ENCODE measurements around the gene SLC51B.
"Not testable (repeated sequence)": the region's sequence is repeated elsewhere in the genome, so short reads cannot be mapped to it uniquely, and the experiment has no call there.

The SLC51B gene

GRCh38 chr15:65083262-65083701, 38.1 kb downstream of the SLC51B start:
- no peak for DNase-seq (ENCODE audit: low spot score)
- FAIRE-seq, result no peak

GRCh38 chr15:65084500-65085206, 39.5 kb downstream of the SLC51B start:
- FAIRE-seq, result no peak
- no peak for DNase-seq (ENCODE audit: low spot score)

DNA sequence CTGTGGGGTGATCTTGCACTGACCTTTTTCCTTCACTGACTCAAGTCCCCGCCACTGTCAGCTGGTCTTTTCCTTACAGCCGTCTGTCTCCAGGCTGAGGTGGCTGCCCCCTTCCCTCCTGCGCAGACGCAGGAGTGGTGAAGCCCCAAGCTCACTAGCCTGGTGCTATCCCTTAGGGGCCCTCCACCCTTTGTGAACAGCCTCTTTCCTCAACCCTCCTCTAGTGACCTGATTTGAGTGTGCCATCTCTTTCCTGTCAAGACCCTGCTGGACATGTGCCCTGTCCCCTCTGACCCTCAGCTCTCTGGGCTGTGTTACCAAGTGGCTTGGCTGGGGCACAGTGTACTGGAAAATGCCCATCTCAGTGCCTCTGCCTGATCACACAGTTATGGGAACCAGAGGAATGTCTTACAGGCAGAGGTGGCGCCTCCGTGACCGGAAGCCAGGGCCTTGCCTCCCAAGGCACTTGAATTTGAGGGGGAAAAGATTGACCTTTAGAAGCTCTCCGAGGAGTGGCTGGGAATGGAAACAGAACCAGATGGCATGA, 40.1 kb downstream of the SLC51B start:
- no peak for FAIRE-seq

DNA sequence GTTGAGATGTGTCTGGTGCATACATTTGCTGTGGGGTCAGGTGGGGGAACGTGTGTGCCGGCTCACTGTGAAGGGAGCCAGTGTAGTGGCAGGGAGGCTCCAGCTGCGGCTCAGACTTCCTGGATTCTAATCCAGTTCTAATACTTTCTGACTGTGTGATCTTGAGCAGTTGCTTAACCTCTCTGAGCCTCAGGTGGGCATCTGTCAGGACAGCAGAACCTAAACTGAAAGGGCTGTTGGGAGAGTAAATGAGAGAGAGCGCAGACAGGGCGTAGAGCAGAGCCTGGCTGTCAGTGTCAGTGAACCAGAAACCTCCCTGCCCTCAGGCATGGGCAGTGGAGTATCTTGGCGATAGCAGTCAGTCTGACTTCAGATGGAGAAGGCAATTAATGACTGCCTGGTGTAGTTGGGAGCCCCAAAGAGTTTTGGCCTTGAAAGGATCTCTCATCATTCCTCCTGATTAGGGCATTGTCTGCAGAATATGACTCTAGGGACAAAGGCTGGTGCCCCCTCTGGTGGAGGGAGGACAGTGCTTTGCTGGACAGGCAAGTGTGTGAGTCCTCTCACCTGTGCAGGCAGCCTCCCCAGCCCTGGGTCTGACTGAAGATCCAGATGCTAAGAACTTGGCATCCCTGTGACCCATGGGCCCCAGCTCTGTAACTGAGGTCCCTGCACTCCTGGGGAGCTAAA, 40.9 kb downstream of the SLC51B start:
- no peak for FAIRE-seq
- peak; percentile 18 for DNase-seq (ENCODE audit: low spot score)

More for the DNA sequence above, 40.1 kb downstream of the SLC51B start:
- DNase-seq (ENCODE audit: low spot score), result no peak

- FAIRE-seq, result no peak
- DNase-seq (ENCODE audit: low spot score), result no peak
These were observed 41.5 kb downstream of the SLC51B start for GRCh38 chr15:65086680-65087111.

- FAIRE-seq, result no peak
- no peak for DNase-seq (ENCODE audit: low spot score)
These were observed 42.2 kb downstream of the SLC51B start for GRCh38 chr15:65087411-65087810.

DNA sequence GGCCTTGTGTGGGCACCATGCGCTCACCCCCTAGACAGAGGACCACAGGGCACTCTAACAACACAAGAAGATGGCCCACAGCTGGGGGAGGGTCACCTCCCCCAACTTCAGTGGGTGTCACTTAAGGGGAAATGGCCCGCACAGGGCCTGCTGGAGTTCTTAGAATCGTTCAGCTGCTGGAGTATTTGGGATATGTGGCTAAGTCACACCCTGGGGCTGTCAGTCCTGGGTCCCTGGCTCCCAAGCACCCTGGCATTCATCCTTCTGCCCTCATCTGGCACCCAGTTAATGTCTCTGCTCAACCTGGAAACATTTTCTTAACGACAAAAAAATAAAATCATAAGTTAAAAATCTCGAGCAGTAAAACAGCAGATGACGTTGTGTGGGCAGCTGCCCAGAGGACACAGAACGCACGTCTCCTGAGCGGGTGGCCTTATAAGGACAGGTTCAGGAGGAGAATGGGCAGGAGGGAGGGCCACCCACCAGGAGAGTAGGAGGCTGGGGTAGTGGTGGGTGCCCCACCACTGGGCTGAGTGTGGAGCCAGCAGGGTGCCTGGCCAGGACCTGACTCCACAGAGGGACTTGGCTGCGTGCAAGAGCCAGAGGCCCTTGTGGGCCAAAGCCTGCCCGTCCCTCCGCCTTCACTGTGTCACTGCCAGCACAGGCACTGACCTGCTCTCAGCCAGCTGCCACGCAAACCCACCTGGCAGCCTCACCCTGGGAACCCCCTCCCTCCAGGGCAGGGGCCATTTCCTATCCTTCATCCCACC, 42.9 kb downstream of the SLC51B start:
- DNase-seq (ENCODE audit: low spot score) (no peak), FAIRE-seq (no peak)

GRCh38 chr15:65088643-65089021, 43.4 kb downstream of the SLC51B start:
- FAIRE-seq (no peak), DNase-seq (ENCODE audit: low spot score) (no peak)

DNA sequence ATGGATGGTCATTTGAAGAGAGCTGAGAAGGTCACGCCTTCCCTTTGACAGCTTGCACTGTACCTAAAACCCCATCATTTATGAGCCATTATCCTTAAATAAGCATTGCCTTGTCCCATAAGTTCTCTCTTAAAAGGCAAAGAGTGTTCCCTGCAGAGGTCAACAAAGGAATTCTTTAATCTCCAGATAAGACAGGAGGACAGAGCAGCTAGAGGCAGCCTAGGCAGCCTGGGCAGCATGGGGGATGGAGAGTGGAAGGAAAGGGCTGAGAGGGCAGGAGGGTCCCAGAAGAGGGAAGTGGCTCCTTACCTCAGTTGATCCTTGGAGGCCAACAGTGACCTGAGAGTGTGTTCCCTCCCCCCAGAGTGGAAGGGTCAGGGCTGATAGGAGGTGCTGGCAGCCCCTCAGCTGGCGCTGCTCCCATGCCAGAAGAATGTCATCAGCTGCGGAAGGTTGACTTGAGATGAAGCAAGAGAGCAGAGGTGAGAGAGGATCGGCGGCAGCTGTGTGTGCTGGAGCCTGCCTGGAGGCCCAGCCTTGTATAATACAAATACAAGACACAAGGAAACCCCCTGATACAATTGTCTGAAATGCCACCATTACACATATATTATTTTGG, 44.1 kb downstream of the SLC51B start:
- DNase-seq (ENCODE audit: low spot score), result no peak
- no peak for FAIRE-seq

GRCh38 chr15:65091946-65092770, 47.0 kb downstream of the SLC51B start:
- FAIRE-seq (no peak), DNase-seq (ENCODE audit: low spot score) (no peak)

DNA sequence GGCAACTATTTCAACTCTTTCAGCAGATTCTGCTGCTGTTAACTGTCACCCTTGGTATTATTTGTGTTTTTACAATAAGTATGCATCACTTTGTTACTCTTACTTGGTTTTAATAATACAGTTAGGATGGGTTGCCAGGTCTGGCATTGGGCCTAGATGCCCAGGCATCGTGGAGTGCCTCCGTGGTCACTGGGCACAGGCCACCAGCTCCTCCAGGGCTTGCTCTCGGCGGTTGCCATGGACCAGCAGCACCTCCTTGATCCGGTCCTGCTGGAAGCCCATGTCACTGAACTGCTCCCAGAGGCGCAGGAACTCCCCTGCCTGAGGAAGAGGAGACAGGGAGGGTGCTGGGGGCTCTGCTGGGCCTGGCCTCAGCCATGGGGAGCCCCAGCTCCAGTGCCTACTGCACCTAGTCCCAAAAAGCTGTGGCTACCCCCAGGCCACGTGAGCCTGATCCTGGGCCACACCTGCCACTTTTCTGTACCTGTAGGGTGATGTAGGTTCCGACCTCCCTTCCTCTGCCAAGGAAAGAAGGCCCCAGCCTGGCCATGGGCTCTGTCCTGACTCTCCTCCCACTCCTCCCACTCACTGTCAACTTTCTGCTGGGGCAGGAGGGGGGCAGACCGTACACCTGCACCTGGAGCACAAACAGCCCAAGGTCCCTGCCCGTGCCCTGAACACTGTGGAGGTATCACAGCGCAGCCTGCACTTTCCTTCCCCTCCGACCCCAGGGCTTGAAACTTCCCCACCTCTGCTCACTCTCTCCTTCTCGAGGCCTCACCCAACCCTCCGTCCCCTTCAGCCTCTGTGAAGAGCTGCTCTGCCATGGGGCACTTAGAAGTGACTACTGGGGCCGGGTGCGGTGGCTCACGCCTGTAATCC, 48.0 kb downstream of the SLC51B start:
- FAIRE-seq (no peak), DNase-seq (ENCODE audit: low spot score) (no peak)

DNA sequence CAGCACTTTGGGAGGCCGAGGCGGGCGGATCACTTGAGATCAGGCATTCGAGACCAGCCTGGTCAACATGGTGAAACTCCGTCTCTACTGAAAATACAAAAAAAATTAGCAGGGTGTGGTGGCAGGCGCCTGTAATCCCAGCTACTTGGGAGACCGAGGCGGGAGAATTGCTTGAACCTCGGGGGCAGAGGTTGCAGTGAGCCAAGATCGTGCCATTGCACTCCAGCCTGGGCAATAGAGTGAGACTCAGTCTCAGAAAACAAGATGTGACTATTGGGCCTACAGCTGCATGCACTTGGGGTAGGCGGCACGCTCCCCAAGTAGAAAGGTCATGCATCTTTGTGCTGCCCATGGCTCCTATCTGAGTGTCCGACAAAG, 48.6 kb downstream of the SLC51B start:
- FAIRE-seq; DNase-seq (ENCODE audit: low spot score): not testable (repeated sequence)

DNA sequence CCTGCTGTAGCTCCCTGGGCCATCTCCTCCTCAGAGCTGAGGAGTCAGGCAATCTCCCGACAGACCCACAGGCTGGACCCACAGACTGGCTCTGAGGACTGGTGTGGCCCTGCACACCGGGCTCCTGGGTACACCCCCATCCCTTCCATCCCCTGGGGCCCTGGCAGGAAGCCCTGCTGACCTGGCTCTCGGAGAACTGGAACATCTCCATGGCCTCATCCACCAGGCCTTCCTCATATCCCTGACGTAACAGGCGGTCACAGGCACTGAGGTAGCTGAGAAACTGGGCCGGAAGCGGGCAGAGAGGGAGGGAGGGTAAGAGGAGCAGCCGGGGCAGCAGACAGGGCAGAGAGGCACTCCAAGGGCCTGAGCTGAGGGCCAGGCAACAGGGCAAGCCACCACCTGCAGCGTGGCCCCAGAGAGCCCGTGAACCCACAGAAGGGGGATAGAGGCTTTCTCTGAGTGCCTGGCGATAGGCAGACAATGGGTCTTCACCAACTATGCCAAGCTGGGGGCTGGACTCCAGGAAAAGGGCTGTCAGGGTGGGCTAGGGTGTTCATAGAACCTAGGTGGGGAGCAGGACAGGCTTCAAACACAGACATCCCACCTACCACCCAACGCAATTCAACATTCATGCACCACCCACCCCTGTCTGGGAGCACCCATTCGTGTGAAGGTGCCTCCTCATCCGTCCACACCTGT, 49.3 kb downstream of the SLC51B start:
- FAIRE-seq, result no peak
- no peak for DNase-seq (ENCODE audit: low spot score)

DNA sequence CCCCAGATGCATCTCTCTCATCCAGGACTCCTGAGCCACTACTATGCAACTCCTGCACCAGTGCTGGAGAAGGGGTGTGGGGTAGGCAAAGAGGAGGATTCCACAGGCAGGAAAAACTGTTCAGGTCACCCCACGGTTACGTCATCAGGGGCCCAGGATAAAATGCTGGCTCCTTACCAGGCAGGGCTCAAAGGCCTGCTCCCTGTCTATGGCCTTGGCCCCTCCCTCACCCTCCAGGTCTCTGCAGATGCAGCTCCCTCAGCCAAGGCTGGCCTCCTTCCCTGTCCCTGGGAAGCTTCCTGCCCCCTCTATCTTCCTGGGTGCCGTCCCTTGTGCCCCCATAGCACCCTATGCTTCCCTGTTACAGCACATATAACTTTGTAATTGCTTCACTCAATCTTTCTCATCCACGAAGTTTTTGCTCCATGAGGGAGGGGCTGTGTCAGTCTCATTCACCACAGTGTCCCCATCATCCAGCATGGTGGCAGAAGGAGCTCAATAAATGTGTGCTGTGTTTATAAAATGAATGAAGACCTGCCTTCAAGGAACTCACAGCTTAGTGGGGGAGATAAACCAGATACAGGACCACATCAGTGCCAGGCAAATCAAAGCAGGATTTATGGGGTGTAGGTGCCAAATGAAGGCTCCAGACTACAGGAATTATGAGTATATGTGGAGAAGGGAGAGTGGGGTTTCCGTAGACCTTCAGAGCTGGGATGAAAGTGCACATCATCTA, 50.0 kb downstream of the SLC51B start:
- FAIRE-seq, result no peak
- DNase-seq (ENCODE audit: low spot score), result no peak

DNA sequence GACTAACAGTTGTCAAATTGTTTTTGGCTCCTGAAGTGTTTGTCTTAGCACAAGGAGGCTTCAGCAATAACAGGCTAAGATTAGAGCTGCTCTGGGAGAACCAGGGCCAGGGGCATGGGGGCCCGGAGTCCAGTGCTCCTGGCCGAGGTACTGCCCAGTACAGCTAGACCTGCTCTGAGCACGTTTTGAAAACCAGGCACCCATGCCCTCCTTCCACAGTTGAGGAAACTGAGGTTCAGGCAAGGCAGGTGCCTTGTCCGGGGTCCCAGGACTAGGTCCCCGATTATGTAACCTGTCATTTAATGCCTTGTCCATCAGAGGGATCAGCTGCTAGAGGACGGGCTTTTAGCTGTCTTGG, 50.5 kb downstream of the SLC51B start:
- FAIRE-seq, result no peak

GRCh38 chr15:65096481-65097385, 51.5 kb downstream of the SLC51B start:
- no peak for FAIRE-seq
- DNase-seq (ENCODE audit: low spot score), result no peak

More for the DNA sequence above, 50.5 kb downstream of the SLC51B start:
- no peak for DNase-seq (ENCODE audit: low spot score)

GRCh38 chr15:65097651-65098263, 52.6 kb downstream of the SLC51B start:
- FAIRE-seq (no peak), DNase-seq (ENCODE audit: low spot score) (no peak)
